Measurements from ENCODE around the gene TFF3.

The TFF3 gene

GRCh38 chr21:42346866-42347600 lies 31.8 kb upstream of the TFF3 start:
- DNase-seq (ENCODE audit: low spot score): no peak

- DNase-seq (ENCODE audit: low spot score): no peak
Measured at GRCh38 chr21:42346441-42346840, 31.2 kb upstream of the TFF3 start.

GRCh38 chr21:42344631-42345030 lies 29.4 kb upstream of the TFF3 start:
- DNase-seq (ENCODE audit: low spot score): no peak

- no peak for DNase-seq (ENCODE audit: low spot score)
Measured at GRCh38 chr21:42343963-42344510, 28.8 kb upstream of the TFF3 start.

- no peak for DNase-seq (ENCODE audit: low spot score)
Measured at GRCh38 chr21:42343556-42343955, 28.3 kb upstream of the TFF3 start.

GRCh38 chr21:42343101-42343500 lies 27.9 kb upstream of the TFF3 start:
- no peak for DNase-seq (ENCODE audit: low spot score)

- DNase-seq (ENCODE audit: low spot score): no peak
Measured at GRCh38 chr21:42341776-42342542, 26.8 kb upstream of the TFF3 start.

GRCh38 chr21:42340187-42341050 lies 25.2 kb upstream of the TFF3 start:
- no peak for DNase-seq (ENCODE audit: low spot score)

- peak; percentile 68 for DNase-seq (ENCODE audit: low spot score)
Measured at GRCh38 chr21:42338729-42339715, 23.8 kb upstream of the TFF3 start.

- peak; percentile 68 for DNase-seq (ENCODE audit: low spot score)
Measured at GRCh38 chr21:42337830-42338728, 22.9 kb upstream of the TFF3 start.

- no peak for DNase-seq (ENCODE audit: low spot score)
Measured at GRCh38 chr21:42337276-42337675, 22.1 kb upstream of the TFF3 start.

GRCh38 chr21:42336054-42336453 lies 20.8 kb upstream of the TFF3 start:
- no peak for DNase-seq (ENCODE audit: low spot score)

GRCh38 chr21:42332557-42333317 lies 17.5 kb upstream of the TFF3 start:
- DNase-seq (ENCODE audit: low spot score): no peak

GRCh38 chr21:42331660-42332059 lies 16.5 kb upstream of the TFF3 start:
- no peak for DNase-seq (ENCODE audit: low spot score)

GRCh38 chr21:42330380-42331371 lies 15.5 kb upstream of the TFF3 start:
- no peak for DNase-seq (ENCODE audit: low spot score)

GRCh38 chr21:42324896-42325295 lies 9.7 kb upstream of the TFF3 start:
- no peak for DNase-seq (ENCODE audit: low spot score)

GRCh38 chr21:42321845-42322244 lies 6.6 kb upstream of the TFF3 start:
- DNase-seq (ENCODE audit: low spot score): no peak

- no peak for DNase-seq (ENCODE audit: low spot score)
Measured at GRCh38 chr21:42321231-42321630, 6.0 kb upstream of the TFF3 start.

Measured in activated CD4-positive, alpha-beta T cell treated with anti-CD3 and anti-CD28 coated beads, Interleukin-2, Interleukin-4, amounts not matched to agents 100 ng/mL and 50 ng/mL, durations not matched to agents 16 hours and 8 hours (primary cell).